DOHH2 (cell line): ENCODE data around the gene SPATA21.
A peak's percentile ranks its signal among the peaks of the same experiment; 100 is the strongest.

ENCODE experiments used
- H3F3A ChIP-seq: fragments of 200-600 bp; sonication (generic), shearing (Covaris generic); 2 replicates; pipeline ENCODE4 v1.6.0; 2016; ENCODE audit warnings: antibody characterized with exemption, mild to moderate bottlenecking; ENCODE audit not compliant: control insufficient read depth, insufficient read depth
- H3K27ac ChIP-seq: fragments of 200-600 bp; sonication (generic); 2 replicates; pipeline ENCODE4 v1.5.1; 2014; ENCODE audit warnings: low read depth, mild to moderate bottlenecking, low read length, moderate library complexity
- H3K27me3 ChIP-seq: fragments of 200-600 bp; sonication (generic); 2 replicates; pipeline ENCODE4 v1.6.1; 2014; ENCODE audit warnings: mild to moderate bottlenecking, low read length, mixed read lengths; ENCODE audit not compliant: control insufficient read depth
- H3K36me3 ChIP-seq: fragments of 200-600 bp; sonication (generic); 2 replicates; pipeline ENCODE4 v1.6.1; 2014; ENCODE audit warnings: mild to moderate bottlenecking, low read length, moderate library complexity, mixed read lengths; ENCODE audit not compliant: control insufficient read depth
- H3K4me1 ChIP-seq: fragments of 200-600 bp; sonication (generic); 2 replicates; pipeline ENCODE4 v1.6.1; 2014; ENCODE audit warnings: mild to moderate bottlenecking, low read length, mixed read lengths; ENCODE audit not compliant: control insufficient read depth
- H3K4me2 ChIP-seq: fragments of 200-600 bp; sonication (generic); 2 replicates; pipeline ENCODE4 v1.6.0; 2014; ENCODE audit warnings: mild to moderate bottlenecking, low read length, moderate library complexity
- H3K4me3 ChIP-seq: fragments of 200-600 bp; sonication (generic); 2 replicates; pipeline ENCODE4 v1.5.1; 2014; ENCODE audit warnings: mild to moderate bottlenecking, low read length, mixed read lengths
- H3K79me2 ChIP-seq: fragments of 200-600 bp; sonication (generic); 2 replicates; pipeline ENCODE4 v1.6.1; 2014; ENCODE audit warnings: mild to moderate bottlenecking, low read length, mixed read lengths; ENCODE audit not compliant: control insufficient read depth
- H3K9me2 ChIP-seq: fragments of 200-600 bp; sonication (generic); replicated peaks from 2 replicates; pipeline ENCODE4 v1.6.1; 2014; ENCODE audit warnings: mild to moderate bottlenecking, low read length, mixed read lengths; ENCODE audit not compliant: control insufficient read depth
- H3K9me3 ChIP-seq: fragments of 200-600 bp; sonication (generic); 2 replicates; pipeline ENCODE4 v1.6.1; 2014; ENCODE audit warnings: antibody characterized with exemption, low read length, mixed read lengths; ENCODE audit not compliant: control insufficient read depth, insufficient read depth
- H4K20me1 ChIP-seq: fragments of 200-600 bp; sonication (generic); 2 replicates; pipeline ENCODE4 v1.6.0; 2014; ENCODE audit warnings: low read depth, mild to moderate bottlenecking, antibody characterized with exemption, low read length, moderate library complexity; ENCODE audit not compliant: control insufficient read depth, insufficient read depth
- CTCF ChIP-seq: fragments of 200-600 bp; sonication (generic); IDR thresholded peaks from one replicate; pipeline ENCODE4 v1.5.1; 2014; ENCODE audit warnings: antibody characterized with exemption, mild to moderate bottlenecking, low read depth, low read length; ENCODE audit not compliant: poor library complexity, severe bottlenecking
- EZH2phosphoT487 ChIP-seq: fragments of 200-600 bp; sonication (generic); IDR thresholded peaks from 2 replicates; pipeline ENCODE4 v1.6.1; 2017; ENCODE audit warnings: borderline replicate concordance, mild to moderate bottlenecking, antibody characterized with exemption, low read length, moderate library complexity, mixed read lengths

SPATA21 gene

GRCh38 chr1:16442941-16443340, 5.7 kb upstream of the SPATA21 start:
- Histone ChIP-seq H3F3A (peaks cover 9% of the 10 kb centered on the region; the same call in 1 of the 2 replicates), H3K4me3 (peak overlapping the region; percentile 94)

GRCh38 chr1:16442265-16442664, 5.0 kb upstream of the SPATA21 start:
- Histone ChIP-seq H3K79me2 (peaks cover 45% of the 10 kb centered on the region), H3K4me3 (peak overlapping the region; percentile 94), H3K9me3 (no peaks in the 10 kb centered on the region), H3K27me3 (no peaks in the 10 kb centered on the region), H3K27ac (peak overlapping the region; percentile 79), H3K4me2 (peak overlapping the region; percentile 76), H3K4me1 (peaks cover 38% of the 10 kb centered on the region), H3K9me2 (no peaks in the 10 kb centered on the region), H3K36me3 (peaks cover 51% of the 10 kb centered on the region), H3F3A (peaks cover 9% of the 10 kb centered on the region; the same call in 1 of the 2 replicates), H4K20me1 (0 out of 2 replicates have a peak, but pooled peaks cover 5% of the 10 kb centered on the region)
- TF ChIP-seq CTCF (no peak), EZH2phosphoT487 (no peak)

More at GRCh38 chr1:16442941-16443340, 5.7 kb upstream of the SPATA21 start:
- Histone ChIP-seq H3K4me1 (peaks cover 38% of the 10 kb centered on the region), H3K27ac (peak overlapping the region; percentile 79), H3K9me2 (no peaks in the 10 kb centered on the region), H3K36me3 (peaks cover 58% of the 10 kb centered on the region), H3K9me3 (no peaks in the 10 kb centered on the region), H3K27me3 (no peaks in the 10 kb centered on the region), H3K4me2 (peak overlapping the region; percentile 76), H4K20me1 (0 out of 2 replicates have a peak, but pooled peaks cover 5% of the 10 kb centered on the region), H3K79me2 (peaks cover 45% of the 10 kb centered on the region)
- no peak for TF ChIP-seq EZH2phosphoT487
- TF ChIP-seq CTCF, result no peak

- H3K79me2 ChIP-seq, result peaks cover 45% of the 10 kb centered on the region
- H3K27me3 ChIP-seq, result no peaks in the 10 kb centered on the region
- H3K4me2 ChIP-seq, result peak overlapping the region; percentile 76
- H4K20me1 ChIP-seq, result 0 out of 2 replicates have a peak, but pooled peaks cover 5% of the 10 kb centered on the region
- TF ChIP-seq EZH2phosphoT487 (no peak), CTCF (no peak)
- peaks cover 45% of the 10 kb centered on the region for H3K36me3 ChIP-seq
- H3K4me3 ChIP-seq, result peak overlapping the region; percentile 94
- H3K9me3 ChIP-seq, result no peaks in the 10 kb centered on the region
- peaks cover 38% of the 10 kb centered on the region for H3K4me1 ChIP-seq
- peak overlapping the region; percentile 79 for H3K27ac ChIP-seq
- H3K9me2 ChIP-seq, result no peaks in the 10 kb centered on the region
- peaks cover 9% of the 10 kb centered on the region; the same call in 1 of the 2 replicates for H3F3A ChIP-seq
Measured at GRCh38 chr1:16441282-16441665, 4.0 kb upstream of the SPATA21 start.
